Ishikawa (cell line): ENCODE measurements around the gene PPP4R3B.

Experiments used
- EP300 ChIP-seq: IDR thresholded peaks from 2 replicates; pipeline ENCODE4 v1.6.1; 2012; ENCODE audit warnings: borderline replicate concordance
- TF ChIP-seq, protein P1 (sequence below): IDR thresholded peaks from 2 replicates; pipeline ENCODE4 v1.6.1; 2012
- TF ChIP-seq, protein P2 (sequence below): IDR thresholded peaks from 2 replicates; pipeline ENCODE4 v1.6.1; 2012; ENCODE audit warnings: low read depth, mild to moderate bottlenecking

DNA sequence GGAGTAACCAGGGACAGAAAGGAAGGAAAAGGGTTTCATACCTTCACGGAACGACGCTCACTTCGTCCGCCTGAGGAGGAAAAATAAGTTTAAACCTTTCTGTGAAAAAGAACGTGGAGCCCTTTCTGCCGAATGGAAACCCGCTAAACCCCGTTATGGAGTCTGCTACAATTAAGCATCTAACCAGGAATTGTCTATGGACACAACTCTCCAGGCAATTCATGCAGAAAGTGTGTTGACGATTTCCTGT lies 528 bp upstream of the PPP4R3B start:
- no peak for TF ChIP-seq EP300
- TF ChIP-seq, protein P1, sequence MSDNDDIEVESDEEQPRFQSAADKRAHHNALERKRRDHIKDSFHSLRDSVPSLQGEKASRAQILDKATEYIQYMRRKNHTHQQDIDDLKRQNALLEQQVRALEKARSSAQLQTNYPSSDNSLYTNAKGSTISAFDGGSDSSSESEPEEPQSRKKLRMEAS: no peak
- TF ChIP-seq, protein P2, sequence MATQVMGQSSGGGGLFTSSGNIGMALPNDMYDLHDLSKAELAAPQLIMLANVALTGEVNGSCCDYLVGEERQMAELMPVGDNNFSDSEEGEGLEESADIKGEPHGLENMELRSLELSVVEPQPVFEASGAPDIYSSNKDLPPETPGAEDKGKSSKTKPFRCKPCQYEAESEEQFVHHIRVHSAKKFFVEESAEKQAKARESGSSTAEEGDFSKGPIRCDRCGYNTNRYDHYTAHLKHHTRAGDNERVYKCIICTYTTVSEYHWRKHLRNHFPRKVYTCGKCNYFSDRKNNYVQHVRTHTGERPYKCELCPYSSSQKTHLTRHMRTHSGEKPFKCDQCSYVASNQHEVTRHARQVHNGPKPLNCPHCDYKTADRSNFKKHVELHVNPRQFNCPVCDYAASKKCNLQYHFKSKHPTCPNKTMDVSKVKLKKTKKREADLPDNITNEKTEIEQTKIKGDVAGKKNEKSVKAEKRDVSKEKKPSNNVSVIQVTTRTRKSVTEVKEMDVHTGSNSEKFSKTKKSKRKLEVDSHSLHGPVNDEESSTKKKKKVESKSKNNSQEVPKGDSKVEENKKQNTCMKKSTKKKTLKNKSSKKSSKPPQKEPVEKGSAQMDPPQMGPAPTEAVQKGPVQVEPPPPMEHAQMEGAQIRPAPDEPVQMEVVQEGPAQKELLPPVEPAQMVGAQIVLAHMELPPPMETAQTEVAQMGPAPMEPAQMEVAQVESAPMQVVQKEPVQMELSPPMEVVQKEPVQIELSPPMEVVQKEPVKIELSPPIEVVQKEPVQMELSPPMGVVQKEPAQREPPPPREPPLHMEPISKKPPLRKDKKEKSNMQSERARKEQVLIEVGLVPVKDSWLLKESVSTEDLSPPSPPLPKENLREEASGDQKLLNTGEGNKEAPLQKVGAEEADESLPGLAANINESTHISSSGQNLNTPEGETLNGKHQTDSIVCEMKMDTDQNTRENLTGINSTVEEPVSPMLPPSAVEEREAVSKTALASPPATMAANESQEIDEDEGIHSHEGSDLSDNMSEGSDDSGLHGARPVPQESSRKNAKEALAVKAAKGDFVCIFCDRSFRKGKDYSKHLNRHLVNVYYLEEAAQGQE: no peak
